Panc1 (cell line): Measurements from ENCODE around the gene AKAP13. TPM values are rescaled to one million over a fixed set of nuclear protein-coding genes. Genes with fewer than 3 reads are reported as not detected.

Experiments used
- ATAC-seq: fragments of 200-7000 bp; cut with Tn5 transposase; 2 replicates; pipeline ENCODE4 v1.9.1; 2020; ENCODE audit warnings: mild to moderate bottlenecking, moderate library complexity
- BruUV-seq: library from RNA; stranded (reverse); fragments of 400-500 nt; replicated peaks from 2 replicates; lab custom pipeline; 2021; lab: Mats Ljungman, UMichigan
- CTCF ChIA-PET: fragments of 300-600 bp; sonication (Branson Sonifier 250); formaldehyde crosslinking; loops from one replicate; lab custom pipeline; 2022; ENCODE audit warnings: antibody characterized with exemption; lab: Charles Lee
- POLR2A ChIA-PET: fragments of 300-600 bp; sonication (Branson Sonifier 250); formaldehyde crosslinking; loops from one replicate; lab custom pipeline; 2022; ENCODE audit warnings: antibody characterized with exemption; lab: Charles Lee
- DNase-seq: peaks from one replicate; pipeline ENCODE4 v3.0.0-alpha.2; 2010; ENCODE audit warnings: low read depth, low spot score
- H3K27ac ChIP-seq: 2 replicates; pipeline ENCODE4 v1.5.1; 2011; ENCODE audit warnings: mild to moderate bottlenecking, low read length, inconsistent platforms
- H3K27me3 ChIP-seq: fragments of 200-500 bp; sonication (Bioruptor generic); 2 replicates; pipeline ENCODE4 v1.6.0; 2014; ENCODE audit warnings: low read length, inconsistent platforms; ENCODE audit not compliant: control insufficient read depth, insufficient read depth
- H3K36me3 ChIP-seq: fragments of 200-500 bp; sonication (Bioruptor generic); 2 replicates; pipeline ENCODE4 v1.5.1; 2014; ENCODE audit warnings: inconsistent platforms, mild to moderate bottlenecking, low read length, moderate library complexity; ENCODE audit not compliant: control insufficient read depth, insufficient read depth
- H3K4me1 ChIP-seq: 2 replicates; pipeline ENCODE4 v1.5.1; 2011; ENCODE audit warnings: inconsistent platforms, mild to moderate bottlenecking, low read length, moderate library complexity; ENCODE audit not compliant: control insufficient read depth, insufficient read depth
- H3K4me3 ChIP-seq, 2 experiments: 2 replicates each; pipeline ENCODE4 v1.5.1; 2011 to 2012; ENCODE audit warnings: low read depth in 2 of 2, low read length in 2 of 2, mild to moderate bottlenecking in 2 of 2, inconsistent platforms in 1 of 2, moderate library complexity in 1 of 2
- H3K9me3 ChIP-seq: fragments of 200-500 bp; sonication (Bioruptor generic); 2 replicates; pipeline ENCODE4 v1.5.1; 2014; ENCODE audit warnings: low read depth, mild to moderate bottlenecking, inconsistent platforms, low read length, moderate library complexity; ENCODE audit not compliant: control insufficient read depth, insufficient read depth
- POLR2AphosphoS5 ChIP-seq: IDR thresholded peaks from 2 replicates; pipeline ENCODE4 v1.6.1; 2012; ENCODE audit warnings: mild to moderate bottlenecking, low read depth, low read length, moderate library complexity
- SIN3A ChIP-seq: IDR thresholded peaks from 2 replicates; pipeline ENCODE4 v1.6.1; 2012; ENCODE audit warnings: low read depth, mild to moderate bottlenecking, low read length, moderate library complexity, borderline replicate concordance; ENCODE audit not compliant: insufficient read depth
- TCF7L2 ChIP-seq: IDR thresholded peaks from 2 replicates; pipeline ENCODE4 v1.6.1; 2011; ENCODE audit warnings: mild to moderate bottlenecking, low read depth, low read length, inconsistent platforms
- in situ Hi-C: cut with HindIII; loops from 2 replicates; pipeline ENCODE4 v1.10.0; 2016; ENCODE audit warnings: low sequenced_read_pairs, low pct_unique_long_range_greater_than_20kb
- intact Hi-C: fragments of 100-400 bp; cut with micrococcal nuclease; formaldehyde crosslinking; loops from one replicate; pipeline ENCODE4 v1.10.0; 2022; ENCODE audit not compliant: unreplicated experiment
- total RNA-seq: library from RNA; stranded (reverse); gene quantifications from one replicate; pipeline ENCODE4 v1.2.1, GENCODE V29; 2021; ENCODE audit not compliant: unreplicated experiment
- TF ChIP-seq, protein P1 (sequence below), 2 experiments: IDR thresholded peaks; 2 replicates each; pipeline ENCODE4 v1.6.1; 2011 to 2012; ENCODE audit warnings: low read depth in 2 of 2, control low read depth in 1 of 2, low read length in 1 of 2, mild to moderate bottlenecking in 1 of 2, moderate library complexity in 1 of 2; ENCODE audit not compliant: insufficient read depth in 1 of 2
- TF ChIP-seq, protein P2 (sequence below): fragments of 450-650 bp; IDR thresholded peaks from 2 replicates; pipeline ENCODE4 v1.5.1; 2017; ENCODE audit warnings: mild to moderate bottlenecking

The AKAP13 gene
- total RNA-seq, 1 experiment from 2014 or later = 94.2 TPM

DNA sequence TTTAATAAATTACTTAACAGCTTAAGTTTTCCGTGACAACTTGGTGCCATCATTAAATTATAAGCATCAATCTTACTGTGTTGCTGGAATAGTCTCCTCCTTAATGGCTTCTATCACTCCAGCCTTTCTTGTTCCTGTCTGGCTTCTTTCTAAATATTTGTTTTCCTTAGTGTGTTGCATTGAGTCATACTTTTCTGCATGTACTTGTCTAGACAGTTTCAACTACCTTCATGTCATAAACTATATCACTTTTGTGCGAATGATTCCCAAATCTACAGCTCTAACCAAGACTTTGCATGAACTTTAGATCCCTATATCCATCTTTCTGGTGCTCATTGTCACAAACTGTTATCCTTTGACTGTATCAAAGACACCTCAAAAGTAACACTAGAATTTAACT is 78.4 kb downstream of the AKAP13 start:
- Histone ChIP-seq H3K4me1 (peaks cover 32% of the 10 kb centered on the region), H3K9me3 (no peaks in the 10 kb centered on the region), H3K4me3 (no peak overlapping the region), H3K27me3 (no peaks in the 10 kb centered on the region), H3K36me3 (no peaks in the 10 kb centered on the region), H3K27ac (no peak overlapping the region)
- in situ Hi-C loops (no loop called here), intact Hi-C loops (no loop called here)
- no peak for DNase-seq
- ATAC-seq = no peak; the same call in 1 of the 2 replicates
- no TSS peak for BruUV-seq
- ChIA-PET CTCF (no interaction called here), POLR2A (interaction anchor here (0.7 kb wide), 1 partner anchor 44 kb away, joined by 6 read pairs; no protein-coding TSS in a partner anchor)
- TF ChIP-seq SIN3A (no peak), TCF7L2 (no peak), POLR2AphosphoS5 (no peak)
- TF ChIP-seq, protein P1, sequence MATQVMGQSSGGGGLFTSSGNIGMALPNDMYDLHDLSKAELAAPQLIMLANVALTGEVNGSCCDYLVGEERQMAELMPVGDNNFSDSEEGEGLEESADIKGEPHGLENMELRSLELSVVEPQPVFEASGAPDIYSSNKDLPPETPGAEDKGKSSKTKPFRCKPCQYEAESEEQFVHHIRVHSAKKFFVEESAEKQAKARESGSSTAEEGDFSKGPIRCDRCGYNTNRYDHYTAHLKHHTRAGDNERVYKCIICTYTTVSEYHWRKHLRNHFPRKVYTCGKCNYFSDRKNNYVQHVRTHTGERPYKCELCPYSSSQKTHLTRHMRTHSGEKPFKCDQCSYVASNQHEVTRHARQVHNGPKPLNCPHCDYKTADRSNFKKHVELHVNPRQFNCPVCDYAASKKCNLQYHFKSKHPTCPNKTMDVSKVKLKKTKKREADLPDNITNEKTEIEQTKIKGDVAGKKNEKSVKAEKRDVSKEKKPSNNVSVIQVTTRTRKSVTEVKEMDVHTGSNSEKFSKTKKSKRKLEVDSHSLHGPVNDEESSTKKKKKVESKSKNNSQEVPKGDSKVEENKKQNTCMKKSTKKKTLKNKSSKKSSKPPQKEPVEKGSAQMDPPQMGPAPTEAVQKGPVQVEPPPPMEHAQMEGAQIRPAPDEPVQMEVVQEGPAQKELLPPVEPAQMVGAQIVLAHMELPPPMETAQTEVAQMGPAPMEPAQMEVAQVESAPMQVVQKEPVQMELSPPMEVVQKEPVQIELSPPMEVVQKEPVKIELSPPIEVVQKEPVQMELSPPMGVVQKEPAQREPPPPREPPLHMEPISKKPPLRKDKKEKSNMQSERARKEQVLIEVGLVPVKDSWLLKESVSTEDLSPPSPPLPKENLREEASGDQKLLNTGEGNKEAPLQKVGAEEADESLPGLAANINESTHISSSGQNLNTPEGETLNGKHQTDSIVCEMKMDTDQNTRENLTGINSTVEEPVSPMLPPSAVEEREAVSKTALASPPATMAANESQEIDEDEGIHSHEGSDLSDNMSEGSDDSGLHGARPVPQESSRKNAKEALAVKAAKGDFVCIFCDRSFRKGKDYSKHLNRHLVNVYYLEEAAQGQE (IDR thresholded peaks at IDR 0.05; ENCODE audit: insufficient read depth in 1 of 2, low read depth in 2 of 2, low read length in 1 of 2) = no peak
- TF ChIP-seq, protein P2, sequence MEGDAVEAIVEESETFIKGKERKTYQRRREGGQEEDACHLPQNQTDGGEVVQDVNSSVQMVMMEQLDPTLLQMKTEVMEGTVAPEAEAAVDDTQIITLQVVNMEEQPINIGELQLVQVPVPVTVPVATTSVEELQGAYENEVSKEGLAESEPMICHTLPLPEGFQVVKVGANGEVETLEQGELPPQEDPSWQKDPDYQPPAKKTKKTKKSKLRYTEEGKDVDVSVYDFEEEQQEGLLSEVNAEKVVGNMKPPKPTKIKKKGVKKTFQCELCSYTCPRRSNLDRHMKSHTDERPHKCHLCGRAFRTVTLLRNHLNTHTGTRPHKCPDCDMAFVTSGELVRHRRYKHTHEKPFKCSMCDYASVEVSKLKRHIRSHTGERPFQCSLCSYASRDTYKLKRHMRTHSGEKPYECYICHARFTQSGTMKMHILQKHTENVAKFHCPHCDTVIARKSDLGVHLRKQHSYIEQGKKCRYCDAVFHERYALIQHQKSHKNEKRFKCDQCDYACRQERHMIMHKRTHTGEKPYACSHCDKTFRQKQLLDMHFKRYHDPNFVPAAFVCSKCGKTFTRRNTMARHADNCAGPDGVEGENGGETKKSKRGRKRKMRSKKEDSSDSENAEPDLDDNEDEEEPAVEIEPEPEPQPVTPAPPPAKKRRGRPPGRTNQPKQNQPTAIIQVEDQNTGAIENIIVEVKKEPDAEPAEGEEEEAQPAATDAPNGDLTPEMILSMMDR = no peak

DNA sequence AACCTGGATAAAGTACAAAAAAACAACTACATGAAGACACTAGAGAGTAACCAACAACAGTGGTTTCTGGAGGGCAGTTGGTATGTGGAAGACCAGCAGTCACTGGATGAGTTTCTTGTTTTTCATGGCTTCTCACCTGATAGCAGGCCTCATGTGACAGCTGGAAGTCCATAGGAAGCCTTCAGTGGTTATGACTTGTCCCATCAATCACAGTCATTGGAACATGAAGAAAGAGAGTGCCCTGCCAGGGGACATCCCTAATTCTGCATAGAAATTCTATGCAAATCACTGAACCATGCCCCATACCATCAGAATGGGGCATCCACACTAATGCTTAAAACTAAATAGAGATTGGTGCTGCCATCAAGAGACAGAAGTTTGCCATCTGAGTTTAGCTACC is 81.6 kb downstream of the AKAP13 start:
- TF ChIP-seq SIN3A (no peak), POLR2AphosphoS5 (no peak), TCF7L2 (no peak)
- TF ChIP-seq, protein P2 = no peak
- TF ChIP-seq, protein P1 (IDR thresholded peaks at IDR 0.05; ENCODE audit: insufficient read depth in 1 of 2, low read depth in 2 of 2, low read length in 1 of 2) = no peak
- CTCF ChIA-PET = no interaction called here

More for the DNA sequence above, 81.6 kb downstream of the AKAP13 start:
- Histone ChIP-seq H3K4me1 (peaks cover 30% of the 10 kb centered on the region), H3K36me3 (no peaks in the 10 kb centered on the region; the same call in 1 of the 2 replicates), H3K4me3 (no peak overlapping the region), H3K27me3 (no peaks in the 10 kb centered on the region), H3K9me3 (no peaks in the 10 kb centered on the region), H3K27ac (no peak overlapping the region)
- in situ Hi-C loops (no loop called here), intact Hi-C loops (no loop called here)
- POLR2A ChIA-PET = no interaction called here
- DNase-seq (no peak), ATAC-seq (no peak)
- BruUV-seq = no TSS peak
